AG04449 (cell line): ENCODE measurements around the gene TMOD2.

Experiments used
- CTCF ChIA-PET: fragments of 350-600 bp; formaldehyde crosslinking; extraction: SDS; loops from one replicate; lab custom pipeline; 2021; ENCODE audit warnings: antibody characterized with exemption; lab: Yijun Ruan, JAX
- POLR2A ChIA-PET: fragments of 400-600, 350-600 bp; formaldehyde crosslinking; extraction: SDS; loops from one replicate; lab custom pipeline; 2020; ENCODE audit warnings: antibody characterized with exemption, inconsistent platforms; lab: Yijun Ruan, JAX
- DNase-seq: peaks from one replicate; pipeline ENCODE4 v3.0.0-alpha.2; 2010; ENCODE audit warnings: low read depth, low spot score
- H3K4me3 ChIP-seq: 2 replicates; pipeline ENCODE4 v1.5.1; 2011; ENCODE audit warnings: low read depth, mild to moderate bottlenecking, control low read depth, low read length
- TF ChIP-seq, protein P1 (sequence below): IDR thresholded peaks from one replicate; pipeline ENCODE4 v1.5.1; 2011; ENCODE audit warnings: mild to moderate bottlenecking, moderate library complexity, low read length, control low read depth, inconsistent platforms; ENCODE audit not compliant: insufficient read depth; ENCODE audit errors: missing control alignments

The TMOD2 gene

GRCh38 chr15:51853998-51854397 lies 102.6 kb downstream of the TMOD2 start:
- TF ChIP-seq, protein P1, sequence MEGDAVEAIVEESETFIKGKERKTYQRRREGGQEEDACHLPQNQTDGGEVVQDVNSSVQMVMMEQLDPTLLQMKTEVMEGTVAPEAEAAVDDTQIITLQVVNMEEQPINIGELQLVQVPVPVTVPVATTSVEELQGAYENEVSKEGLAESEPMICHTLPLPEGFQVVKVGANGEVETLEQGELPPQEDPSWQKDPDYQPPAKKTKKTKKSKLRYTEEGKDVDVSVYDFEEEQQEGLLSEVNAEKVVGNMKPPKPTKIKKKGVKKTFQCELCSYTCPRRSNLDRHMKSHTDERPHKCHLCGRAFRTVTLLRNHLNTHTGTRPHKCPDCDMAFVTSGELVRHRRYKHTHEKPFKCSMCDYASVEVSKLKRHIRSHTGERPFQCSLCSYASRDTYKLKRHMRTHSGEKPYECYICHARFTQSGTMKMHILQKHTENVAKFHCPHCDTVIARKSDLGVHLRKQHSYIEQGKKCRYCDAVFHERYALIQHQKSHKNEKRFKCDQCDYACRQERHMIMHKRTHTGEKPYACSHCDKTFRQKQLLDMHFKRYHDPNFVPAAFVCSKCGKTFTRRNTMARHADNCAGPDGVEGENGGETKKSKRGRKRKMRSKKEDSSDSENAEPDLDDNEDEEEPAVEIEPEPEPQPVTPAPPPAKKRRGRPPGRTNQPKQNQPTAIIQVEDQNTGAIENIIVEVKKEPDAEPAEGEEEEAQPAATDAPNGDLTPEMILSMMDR, result no peak
- no peak overlapping the region for H3K4me3 ChIP-seq
- no peak for DNase-seq
- POLR2A ChIA-PET, result no interaction called here
- CTCF ChIA-PET, result interaction anchor here (1.1 to 2.2 kb wide), 2 partner anchors 12 to 34 kb away, joined by 3 to 6 read pairs; no protein-coding TSS in a partner anchor

DNA sequence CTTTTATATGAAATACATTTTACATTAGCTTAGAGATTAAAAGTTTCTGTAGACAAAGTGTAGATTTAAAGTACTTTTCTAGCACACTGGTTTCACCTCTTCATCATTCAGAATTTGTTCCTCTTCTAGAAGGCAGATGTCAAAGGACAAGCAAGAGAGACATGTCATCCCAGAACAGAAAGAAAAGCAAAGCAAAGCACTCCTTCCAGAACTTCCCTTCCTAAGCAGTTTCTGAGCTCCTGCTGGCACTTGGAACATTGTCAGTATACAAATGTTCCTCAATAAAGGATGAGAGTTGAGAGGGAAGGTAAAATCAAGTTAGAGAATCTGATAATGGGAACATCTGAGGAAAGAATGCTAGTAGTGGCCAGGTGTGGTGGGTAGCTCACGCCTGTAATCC lies 104.2 kb downstream of the TMOD2 start:
- ChIA-PET POLR2A (no interaction called here), CTCF (interaction anchor here (1.1 to 2.2 kb wide), 6 partner anchors 10 to 79 kb away, joined by 3 to 6 read pairs (median 4); no protein-coding TSS in a partner anchor)
- TF ChIP-seq, protein P1, result no peak
- no peak overlapping the region for H3K4me3 ChIP-seq
- no peak for DNase-seq

DNA sequence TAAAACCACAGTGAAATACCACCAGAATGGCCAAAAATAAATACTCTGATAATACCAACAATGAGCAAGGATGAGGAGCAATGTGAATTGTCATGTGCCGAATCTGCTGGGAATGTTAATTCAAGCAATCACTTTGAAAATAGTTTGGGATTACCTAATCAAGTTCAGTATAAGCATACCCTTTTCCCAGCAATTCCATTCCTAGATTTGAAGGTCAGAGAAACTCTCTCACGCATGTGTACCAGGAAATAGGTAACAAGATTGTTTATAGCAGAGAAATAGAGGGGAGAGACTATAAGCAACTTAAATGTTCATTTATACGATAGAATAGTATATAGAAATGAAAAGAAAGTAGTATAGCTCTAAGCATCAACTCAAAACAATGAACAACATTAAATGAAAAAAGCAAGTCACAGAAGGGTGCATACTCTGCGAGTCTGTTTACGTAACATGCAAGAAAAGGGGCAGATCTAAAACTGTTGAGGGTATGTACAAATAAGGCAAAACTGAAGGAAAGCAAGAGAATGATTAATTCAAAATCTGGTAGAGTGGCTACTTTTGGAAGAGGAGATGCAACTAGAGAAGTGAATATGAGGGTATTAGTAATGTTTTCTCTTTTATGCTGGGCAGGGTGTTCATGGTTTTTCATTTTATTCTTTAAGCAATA lies 105.5 kb downstream of the TMOD2 start:
- TF ChIP-seq, protein P1, result no peak
- CTCF ChIA-PET, result interaction anchor here (0.6 to 2.0 kb wide), 6 partner anchors 11 to 81 kb away, joined by 3 to 6 read pairs (median 4); no protein-coding TSS in a partner anchor
- no peak for DNase-seq
- H3K4me3 ChIP-seq, result no peak overlapping the region
- POLR2A ChIA-PET, result no interaction called here

DNA sequence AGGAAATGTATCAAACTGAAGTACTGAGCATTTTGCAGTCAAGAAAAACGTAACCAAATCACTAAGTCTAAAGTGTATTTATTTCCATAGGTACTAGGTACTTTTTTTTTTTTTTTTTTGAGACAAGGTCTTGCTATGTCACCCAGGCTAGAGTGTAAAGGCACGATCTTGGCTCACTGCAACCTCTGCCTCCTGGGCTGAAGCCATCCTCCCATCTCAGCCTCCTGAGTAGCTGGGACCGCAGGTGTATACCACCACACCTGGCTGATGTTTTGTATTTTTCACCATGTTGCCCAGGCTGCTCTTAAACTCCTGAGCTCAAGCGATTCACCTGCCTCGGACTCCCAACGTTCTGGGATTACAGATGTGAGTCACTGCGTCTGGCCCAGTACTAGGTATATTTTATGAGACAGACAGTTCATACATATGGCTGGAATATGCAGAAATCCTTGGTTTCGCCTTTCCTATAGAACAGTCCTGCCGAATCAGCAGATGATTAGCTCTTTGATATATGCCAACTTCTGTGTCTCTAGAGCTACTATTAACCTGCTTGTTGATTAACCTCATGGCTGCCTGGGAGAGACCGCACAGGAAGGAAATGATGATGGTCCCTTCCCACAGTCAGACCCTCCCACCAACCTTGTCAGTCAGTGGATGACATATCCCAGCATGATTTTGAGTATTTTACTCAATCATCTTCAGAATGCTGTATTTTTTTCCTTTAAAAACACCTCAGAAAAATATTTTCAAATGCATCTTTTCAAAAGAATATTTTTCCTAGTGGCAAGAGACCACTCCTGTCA lies 110.4 kb downstream of the TMOD2 start:
- POLR2A ChIA-PET, result interaction anchor here (0.7 kb wide), 1 partner anchor 25 kb away, joined by 3 read pairs; no protein-coding TSS in a partner anchor
- DNase-seq, result no peak

GRCh38 chr15:51863131-51863530 lies 111.7 kb downstream of the TMOD2 start:
- TF ChIP-seq, protein P1, result no peak
- DNase-seq, result no peak
- H3K4me3 ChIP-seq, result no peak overlapping the region
- ChIA-PET POLR2A (no interaction called here), CTCF (interaction anchor here (1.1 to 1.3 kb wide), 2 partner anchors 21 to 25 kb away, joined by 3 to 4 read pairs; no protein-coding TSS in a partner anchor)

More for the DNA sequence above, 110.4 kb downstream of the TMOD2 start:
- H3K4me3 ChIP-seq, result no peak overlapping the region
- TF ChIP-seq, protein P1, result no peak
- CTCF ChIA-PET, result interaction anchor here (1.1 kb wide), 1 partner anchor 23 kb away, joined by 3 read pairs; no protein-coding TSS in a partner anchor
